Lower leg skin (tissue), 3 donors: Measurements from ENCODE around the gene TREX2.

ENCODE experiments used
- CTCF ChIP-seq, 3 donors: fragments of 450-650 bp; IDR thresholded peaks; one replicate each; pipeline ENCODE4 v1.5.1; 2016; ENCODE audit warnings: antibody characterized with exemption in 3 of 3, mild to moderate bottlenecking in 3 of 3, moderate library complexity in 2 of 3
- POLR2A ChIP-seq, 2 donors: fragments of 450-650 bp; IDR thresholded peaks; one replicate each; pipeline ENCODE4 v1.6.1; 2016 to 2017; ENCODE audit warnings: antibody characterized with exemption in 2 of 2, mild to moderate bottlenecking in 1 of 2, moderate library complexity in 1 of 2

GRCh38 chrX:153482376-153483015 is 36.6 kb upstream of the TREX2 start:
- TF ChIP-seq CTCF (IDR thresholded peaks at IDR 0.05) (no peak), POLR2A (IDR thresholded peaks at IDR 0.05) (no peak)
